Measurements from ENCODE around the gene RDH5.

- no peak for TF ChIP-seq EZH2phosphoT487 (IDR thresholded peaks at IDR 0.05; ENCODE audit: insufficient read depth, low read depth)
- no peak for TF ChIP-seq EZH2 (IDR thresholded peaks at IDR 0.05; ENCODE audit: insufficient read depth, poor library complexity, severe bottlenecking)
These were observed 37.5 kb downstream of the RDH5 start for GRCh38 chr12:55757701-55758100.
